ENCODE data around the gene XRN1.

- TF ChIP-seq, protein P1, sequence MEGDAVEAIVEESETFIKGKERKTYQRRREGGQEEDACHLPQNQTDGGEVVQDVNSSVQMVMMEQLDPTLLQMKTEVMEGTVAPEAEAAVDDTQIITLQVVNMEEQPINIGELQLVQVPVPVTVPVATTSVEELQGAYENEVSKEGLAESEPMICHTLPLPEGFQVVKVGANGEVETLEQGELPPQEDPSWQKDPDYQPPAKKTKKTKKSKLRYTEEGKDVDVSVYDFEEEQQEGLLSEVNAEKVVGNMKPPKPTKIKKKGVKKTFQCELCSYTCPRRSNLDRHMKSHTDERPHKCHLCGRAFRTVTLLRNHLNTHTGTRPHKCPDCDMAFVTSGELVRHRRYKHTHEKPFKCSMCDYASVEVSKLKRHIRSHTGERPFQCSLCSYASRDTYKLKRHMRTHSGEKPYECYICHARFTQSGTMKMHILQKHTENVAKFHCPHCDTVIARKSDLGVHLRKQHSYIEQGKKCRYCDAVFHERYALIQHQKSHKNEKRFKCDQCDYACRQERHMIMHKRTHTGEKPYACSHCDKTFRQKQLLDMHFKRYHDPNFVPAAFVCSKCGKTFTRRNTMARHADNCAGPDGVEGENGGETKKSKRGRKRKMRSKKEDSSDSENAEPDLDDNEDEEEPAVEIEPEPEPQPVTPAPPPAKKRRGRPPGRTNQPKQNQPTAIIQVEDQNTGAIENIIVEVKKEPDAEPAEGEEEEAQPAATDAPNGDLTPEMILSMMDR (conservative IDR thresholded peaks at IDR 0.05 in 1 of 2, IDR thresholded peaks at IDR 0.05 in 1 of 2; ENCODE audit: low read depth in 1 of 2, low read length in 2 of 2) = no peak
- no peak for TF ChIP-seq EZH2 (IDR thresholded peaks at IDR 0.05; ENCODE audit: low read length, missing control alignments)
Measured at GRCh38 chr3:142354076-142354475, 93.8 kb downstream of the XRN1 start.
